Suprapubic skin (tissue), 4 donors: ENCODE results near the gene PPP1R13B.

ENCODE experiments used
- EP300 ChIP-seq: sonication (generic); formaldehyde crosslinking; IDR thresholded peaks from one replicate; pipeline ENCODE4 v1.6.1; 2017; ENCODE audit warnings: antibody characterized with exemption
- POLR2A ChIP-seq, 2 donors: fragments of 450-650 bp; IDR thresholded peaks; one replicate each; pipeline ENCODE4 v1.6.1; 2017; ENCODE audit warnings: antibody characterized with exemption in 2 of 2, mild to moderate bottlenecking in 2 of 2, moderate library complexity in 2 of 2
- POLR2AphosphoS5 ChIP-seq, 3 donors: sonication (generic); formaldehyde crosslinking; IDR thresholded peaks; one replicate each; pipeline ENCODE4 v1.6.1; 2017; ENCODE audit warnings: antibody characterized with exemption in 3 of 3
- TF ChIP-seq, protein P1 (sequence below), 2 donors: fragments of 200-600 bp in 1 of 2; fragments of 450-650 bp in 1 of 2; sonication (generic) in 1 of 2; IDR thresholded peaks; one replicate each; pipeline ENCODE4 v1.5.1; 2016 to 2019; ENCODE audit warnings: antibody characterized with exemption in 2 of 2, mild to moderate bottlenecking in 1 of 2, moderate library complexity in 1 of 2

- TF ChIP-seq, protein P1, sequence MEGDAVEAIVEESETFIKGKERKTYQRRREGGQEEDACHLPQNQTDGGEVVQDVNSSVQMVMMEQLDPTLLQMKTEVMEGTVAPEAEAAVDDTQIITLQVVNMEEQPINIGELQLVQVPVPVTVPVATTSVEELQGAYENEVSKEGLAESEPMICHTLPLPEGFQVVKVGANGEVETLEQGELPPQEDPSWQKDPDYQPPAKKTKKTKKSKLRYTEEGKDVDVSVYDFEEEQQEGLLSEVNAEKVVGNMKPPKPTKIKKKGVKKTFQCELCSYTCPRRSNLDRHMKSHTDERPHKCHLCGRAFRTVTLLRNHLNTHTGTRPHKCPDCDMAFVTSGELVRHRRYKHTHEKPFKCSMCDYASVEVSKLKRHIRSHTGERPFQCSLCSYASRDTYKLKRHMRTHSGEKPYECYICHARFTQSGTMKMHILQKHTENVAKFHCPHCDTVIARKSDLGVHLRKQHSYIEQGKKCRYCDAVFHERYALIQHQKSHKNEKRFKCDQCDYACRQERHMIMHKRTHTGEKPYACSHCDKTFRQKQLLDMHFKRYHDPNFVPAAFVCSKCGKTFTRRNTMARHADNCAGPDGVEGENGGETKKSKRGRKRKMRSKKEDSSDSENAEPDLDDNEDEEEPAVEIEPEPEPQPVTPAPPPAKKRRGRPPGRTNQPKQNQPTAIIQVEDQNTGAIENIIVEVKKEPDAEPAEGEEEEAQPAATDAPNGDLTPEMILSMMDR (IDR thresholded peaks at IDR 0.05): no peak
- no peak for TF ChIP-seq EP300
- no peak for TF ChIP-seq POLR2A (IDR thresholded peaks at IDR 0.05)
- no peak for TF ChIP-seq POLR2AphosphoS5 (IDR thresholded peaks at IDR 0.05)
Measured at GRCh38 chr14:103801459-103801858, 45.9 kb downstream of the PPP1R13B start.
